ENCODE measurements around the gene PRRT3. TPM values are rescaled to one million over a fixed set of nuclear protein-coding genes. Genes with fewer than 3 reads are reported as not detected.
A peak's percentile ranks its signal among the peaks of the same experiment; 100 is the strongest.

PRRT3 gene
- total and polyA plus RNA-seq, 7 experiments from 2014 or later, result 5.1 to 10.8 (median 7.7) TPM

DNA sequence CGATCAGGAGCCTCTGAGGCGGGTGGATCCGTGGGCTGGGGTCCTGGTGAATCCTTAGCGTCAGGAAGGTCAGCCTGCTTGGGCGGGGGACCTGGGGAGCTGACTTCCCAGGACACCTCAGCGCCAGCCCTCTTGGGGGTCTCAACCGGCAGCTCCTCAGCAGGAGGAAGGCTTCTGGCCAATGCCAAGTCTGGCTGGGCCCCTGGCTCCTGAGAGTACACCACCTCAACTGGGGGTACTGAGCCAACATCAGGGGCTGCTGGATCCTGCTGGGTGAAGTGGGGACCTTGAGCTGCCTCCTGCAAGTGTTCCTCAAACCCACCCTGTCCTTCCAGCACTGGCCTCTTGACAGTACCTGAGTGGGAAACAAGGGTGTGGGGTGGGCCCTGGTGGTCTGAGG, 3.1 kb downstream of the PRRT3 start:
- Histone ChIP-seq H3K9me3 (ENCODE audit: control insufficient read depth in 2 of 3, low read length in 3 of 3) (no peaks in the 10 kb centered on the region), H3K4me1 (ENCODE audit: control insufficient read depth in 2 of 2, insufficient read depth in 2 of 2, low read length in 2 of 2) (peaks cover 11 to 15% of the 10 kb centered on the region in 2 donors), H3K27me3 (ENCODE audit: control insufficient read depth in 2 of 2, insufficient read depth in 2 of 2, low read length in 2 of 2) (no peaks in the 10 kb centered on the region), H3K36me3 (ENCODE audit: control insufficient read depth in 2 of 3, insufficient read depth in 3 of 3, low read length in 3 of 3) (peaks cover 0 to 16% (median 0%) of the 10 kb centered on the region in 3 experiments), H3K4me3 (ENCODE audit: low read length) (no peak overlapping the region), H3K27ac (ENCODE audit: low read depth, low read length) (no peak overlapping the region)
- H3K4me1 Mint-ChIP-seq, result peaks cover 10 to 29% (median 19%) of the 10 kb centered on the region in 7 donors
- ChIA-PET CTCF (interaction anchor here (1.5 kb wide), 1 partner anchor 16 kb away, joined by 6 read pairs; the partner anchor contains the start of gene CRELD1), POLR2A (interaction anchor here (1.4 to 1.8 kb wide), 2 partner anchors 16 to 18 kb away, joined by 6 to 10 read pairs; partner anchors contain the start of gene CRELD1)
- no peak overlapping the region for H3K27ac Mint-ChIP-seq
- no peaks in the 10 kb centered on the region for H3K9me3 Mint-ChIP-seq
- intact Hi-C loops (cut with micrococcal nuclease), result loop anchor here (5.0 kb wide), 1 partner anchor 217 kb away; the partner anchor contains the start of gene BRPF1 (in 2 of the 2)
- H3K4me3 Mint-ChIP-seq, result no peak overlapping the region
- peaks cover 0 to 2% (median 0%) of the 10 kb centered on the region in 5 donors for H3K36me3 Mint-ChIP-seq
- ATAC-seq (no peak), DNase-seq (no peak)
- no peaks in the 10 kb centered on the region for H3K27me3 Mint-ChIP-seq

- H3K36me3 Mint-ChIP-seq, result peaks cover 0 to 2% (median 0%) of the 10 kb centered on the region in 5 donors
- intact Hi-C loops (cut with micrococcal nuclease), result loop anchor here (5.0 kb wide), 1 partner anchor 216 kb away; the partner anchor contains the start of gene BRPF1 (in 2 of the 2)
- H3K27ac Mint-ChIP-seq, result peak overlapping the region in 1 of 9 donors; percentile 31
- ATAC-seq, result no peak
- H3K4me3 ChIP-seq (ENCODE audit: low read length), result no peak overlapping the region
- POLR2A ChIA-PET, result interaction anchor here (1.4 to 1.8 kb wide), 2 partner anchors 15 to 17 kb away, joined by 6 to 10 read pairs; partner anchors contain the start of gene CRELD1
- no peak for DNase-seq
- no peaks in the 10 kb centered on the region for H3K9me3 Mint-ChIP-seq
- H3K27ac ChIP-seq (ENCODE audit: low read depth, low read length), result no peak overlapping the region
- H3K36me3 ChIP-seq (ENCODE audit: control insufficient read depth in 2 of 3, insufficient read depth in 3 of 3, low read length in 3 of 3), result peaks cover 0 to 22% (median 0%) of the 10 kb centered on the region in 3 experiments
- no peaks in the 10 kb centered on the region for H3K27me3 ChIP-seq (ENCODE audit: control insufficient read depth in 2 of 2, insufficient read depth in 2 of 2, low read length in 2 of 2)
- CTCF ChIA-PET, result interaction anchor here (1.5 kb wide), 1 partner anchor 16 kb away, joined by 6 read pairs; the partner anchor contains the start of gene CRELD1
- H3K9me3 ChIP-seq (ENCODE audit: control insufficient read depth in 2 of 3, low read length in 3 of 3), result no peaks in the 10 kb centered on the region
- no peak overlapping the region for H3K4me3 Mint-ChIP-seq
- no peaks in the 10 kb centered on the region for H3K27me3 Mint-ChIP-seq
- H3K4me1 ChIP-seq (ENCODE audit: control insufficient read depth in 2 of 2, insufficient read depth in 2 of 2, low read length in 2 of 2), result peaks cover 11 to 15% of the 10 kb centered on the region in 2 donors
- H3K4me1 Mint-ChIP-seq, result peaks cover 10 to 29% (median 19%) of the 10 kb centered on the region in 7 donors
Measured at GRCh38 chr3:9948586-9948985, 3.6 kb downstream of the PRRT3 start.

DNA sequence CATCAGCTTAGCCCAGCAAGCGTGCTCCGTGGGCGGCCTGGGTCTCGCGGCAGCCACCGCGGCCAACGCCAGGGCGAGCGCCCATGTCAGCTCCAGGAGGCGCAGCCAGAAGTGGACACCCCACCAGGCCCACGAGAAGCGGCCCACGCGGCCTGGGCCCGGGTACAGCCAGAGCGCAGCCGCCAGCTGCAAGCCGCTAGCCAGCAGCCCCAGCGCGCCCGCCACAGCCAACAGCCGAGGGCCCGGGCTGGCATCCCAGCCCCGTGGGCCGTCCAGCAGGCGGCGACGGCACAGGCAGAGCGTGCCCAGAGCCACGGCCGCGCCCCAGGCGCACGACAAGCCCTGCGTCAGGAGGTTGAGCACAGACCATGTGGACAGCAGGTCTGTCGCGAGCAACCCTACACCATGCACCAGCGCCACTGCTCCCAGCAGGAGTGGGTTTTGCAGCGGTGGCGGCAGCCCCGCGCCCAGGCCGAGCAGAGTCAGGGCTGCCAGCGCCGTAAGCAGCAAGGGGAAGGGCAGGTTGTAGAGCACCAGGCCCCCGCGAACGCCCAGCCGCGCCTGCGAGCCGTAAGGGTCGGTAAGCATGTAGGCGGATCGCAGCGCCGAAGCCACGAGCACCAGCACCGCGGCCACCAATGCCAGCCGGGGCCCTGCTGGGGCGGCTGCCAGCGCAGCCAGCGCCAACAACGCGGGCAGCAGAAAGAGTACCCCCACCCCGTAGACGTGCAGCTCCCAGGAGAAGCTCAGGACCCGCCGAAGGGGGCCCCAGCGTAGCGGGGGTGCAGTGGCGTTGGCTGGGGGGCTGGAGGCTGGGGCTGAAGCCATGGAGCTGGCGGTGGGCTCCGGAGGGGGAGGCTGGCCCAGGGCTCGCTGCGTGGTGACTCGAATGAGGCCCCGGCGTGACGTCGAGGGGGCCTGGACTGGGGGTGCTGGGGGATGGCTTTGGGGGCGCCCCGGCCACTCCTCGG, 4.9 kb downstream of the PRRT3 start:
- Histone ChIP-seq H3K9me3 (ENCODE audit: control insufficient read depth in 2 of 3, low read length in 3 of 3) (no peaks in the 10 kb centered on the region), H3K27me3 (ENCODE audit: control insufficient read depth in 2 of 2, insufficient read depth in 2 of 2, low read length in 2 of 2) (no peaks in the 10 kb centered on the region), H3K27ac (ENCODE audit: low read depth, low read length) (no peak overlapping the region), H3K4me1 (ENCODE audit: control insufficient read depth in 2 of 2, insufficient read depth in 2 of 2, low read length in 2 of 2) (peaks cover 11 to 13% of the 10 kb centered on the region in 2 donors), H3K4me3 (ENCODE audit: low read length) (no peak overlapping the region), H3K36me3 (ENCODE audit: control insufficient read depth in 2 of 3, insufficient read depth in 3 of 3, low read length in 3 of 3) (peaks cover 0 to 34% (median 0%) of the 10 kb centered on the region in 3 experiments)
- ChIA-PET CTCF (interaction anchor here (0.7 to 4.1 kb wide), 5 partner anchors 10 to 115 kb away, joined by 3 to 35 read pairs (median 3); partner anchors contain the start of genes CRELD1 and RPUSD3), POLR2A (interaction anchor here (0.8 to 2.3 kb wide), 4 partner anchors 13 to 551 kb away, joined by 3 to 64 read pairs (median 8); partner anchors contain the start of genes CRELD1, EMC3 and JAGN1)
- ATAC-seq (no peak), DNase-seq (no peak)
- Mint-ChIP-seq H3K27ac (peak overlapping the region in 1 of 9 donors; percentile 36), H3K27me3 (no peaks in the 10 kb centered on the region), H3K4me3 (no peak overlapping the region), H3K36me3 (peaks cover 0 to 3% (median 0%) of the 10 kb centered on the region in 5 donors), H3K4me1 (peaks cover 10 to 22% (median 14%) of the 10 kb centered on the region in 7 donors), H3K9me3 (no peaks in the 10 kb centered on the region)
- intact Hi-C loops (cut with micrococcal nuclease), result loop anchor here (5.0 kb wide), 1 partner anchor 215 kb away; the partner anchor contains the start of gene BRPF1 (in 2 of the 2)

GRCh38 chr3:9946112-9947024, 5.8 kb downstream of the PRRT3 start:
- Histone ChIP-seq H3K4me1 (ENCODE audit: control insufficient read depth in 2 of 2, insufficient read depth in 2 of 2, low read length in 2 of 2) (peaks cover 7% of the 10 kb centered on the region in 2 donors), H3K27ac (ENCODE audit: low read depth, low read length) (peak overlapping the region; percentile 74), H3K4me3 (ENCODE audit: low read length) (peak overlapping the region; percentile 50), H3K9me3 (ENCODE audit: control insufficient read depth in 2 of 3, low read length in 3 of 3) (no peaks in the 10 kb centered on the region), H3K36me3 (ENCODE audit: control insufficient read depth in 2 of 3, insufficient read depth in 3 of 3, low read length in 3 of 3) (peaks cover 0 to 36% (median 0%) of the 10 kb centered on the region in 3 experiments), H3K27me3 (ENCODE audit: control insufficient read depth in 2 of 2, insufficient read depth in 2 of 2, low read length in 2 of 2) (no peaks in the 10 kb centered on the region)
- Mint-ChIP-seq H3K4me3 (peak overlapping the region; percentile 42 to 85 (median 78)), H3K27ac (peak overlapping the region in 8 of 9 donors; percentile 56 to 91 (median 82)), H3K27me3 (no peaks in the 10 kb centered on the region), H3K9me3 (no peaks in the 10 kb centered on the region), H3K4me1 (peaks cover 8 to 16% (median 11%) of the 10 kb centered on the region in 7 donors), H3K36me3 (peaks cover 0 to 4% (median 0%) of the 10 kb centered on the region in 5 donors)
- intact Hi-C loops (cut with micrococcal nuclease), result loop anchor here (1.0 to 5.0 kb wide), 5 partner anchors 13 to 214 kb away; partner anchors contain the start of genes BRPF1 (in 2 of the 2), CRELD1 (in 2 of the 2), RPUSD3 (in 2 of the 2) and JAGN1 (in 1 of the 2)
- DNase-seq, result peak; percentile 70 to 88 (median 80)
- peak; percentile 94 for ATAC-seq
- ChIA-PET POLR2A (interaction anchor here (0.6 to 2.3 kb wide), 7 partner anchors 12 to 550 kb away, joined by 3 to 64 read pairs (median 4); partner anchors contain the start of genes ARPC4, CRELD1, EMC3 and JAGN1), CTCF (interaction anchor here (0.6 to 4.1 kb wide), 9 partner anchors 9 to 317 kb away, joined by 3 to 35 read pairs (median 3); partner anchors contain the start of genes CRELD1 and RPUSD3)

DNA sequence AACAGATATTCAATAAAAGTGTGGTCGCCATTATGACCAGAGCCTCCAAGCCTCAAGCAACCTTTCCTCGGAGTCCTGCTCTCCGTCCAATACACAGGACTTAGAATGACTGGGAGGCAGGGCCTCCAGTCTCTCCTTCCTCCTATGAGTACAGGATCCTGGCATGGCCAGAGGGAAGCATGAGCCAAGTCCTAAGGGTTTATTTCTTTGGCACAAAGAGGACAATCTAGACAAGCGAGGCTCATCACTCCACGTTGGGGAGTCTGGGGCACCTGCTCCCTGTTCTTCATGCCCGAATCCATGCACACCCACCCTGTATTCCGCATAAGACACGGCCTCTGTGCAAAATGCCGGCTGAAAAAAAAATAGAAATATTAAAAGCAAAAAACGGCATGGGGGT, 6.8 kb downstream of the PRRT3 start:
- peaks cover 0 to 43% (median 0%) of the 10 kb centered on the region in 3 experiments for H3K36me3 ChIP-seq (ENCODE audit: control insufficient read depth in 2 of 3, insufficient read depth in 3 of 3, low read length in 3 of 3)
- no peak overlapping the region for H3K27ac ChIP-seq (ENCODE audit: low read depth, low read length)
- DNase-seq (no peak), ATAC-seq (no peak)
- intact Hi-C loops (cut with micrococcal nuclease), result loop anchor here (5.0 kb wide), 1 partner anchor 213 kb away; the partner anchor contains the start of gene BRPF1 (in 2 of the 2)
- H3K36me3 Mint-ChIP-seq, result peaks cover 0 to 6% (median 0%) of the 10 kb centered on the region in 5 donors
- POLR2A ChIA-PET, result interaction anchor here (0.7 to 2.3 kb wide), 5 partner anchors 10 to 297 kb away, joined by 3 to 64 read pairs (median 8); partner anchors contain the start of genes CRELD1, EMC3 and JAGN1
- H3K27ac Mint-ChIP-seq, result peak overlapping the region in 7 of 9 donors; percentile 38 to 71 (median 58)
- no peaks in the 10 kb centered on the region for H3K4me1 ChIP-seq (ENCODE audit: control insufficient read depth in 2 of 2, insufficient read depth in 2 of 2, low read length in 2 of 2)
- CTCF ChIA-PET, result interaction anchor here (4.1 kb wide), 1 partner anchor 12 kb away, joined by 35 read pairs; the partner anchor contains the start of gene CRELD1
- H3K4me3 ChIP-seq (ENCODE audit: low read length), result no peak overlapping the region
- H3K4me1 Mint-ChIP-seq, result peaks cover 0 to 8% (median 3%) of the 10 kb centered on the region in 7 donors
- H3K27me3 ChIP-seq (ENCODE audit: control insufficient read depth in 2 of 2, insufficient read depth in 2 of 2, low read length in 2 of 2), result no peaks in the 10 kb centered on the region
- H3K9me3 ChIP-seq (ENCODE audit: control insufficient read depth in 2 of 3, low read length in 3 of 3), result no peaks in the 10 kb centered on the region
- no peaks in the 10 kb centered on the region for H3K27me3 Mint-ChIP-seq
- H3K4me3 Mint-ChIP-seq, result peak overlapping the region in 9 of 10 donors; percentile 18 to 64 (median 38)
- H3K9me3 Mint-ChIP-seq, result no peaks in the 10 kb centered on the region

All from naive thymus-derived CD4-positive, alpha-beta T cell (primary cell).